ENCODE results near the gene GNAL.

GRCh38 chr18:11784674-11785304 lies 95.7 kb downstream of the GNAL start:
- TF ChIP-seq CTCF (conservative IDR thresholded peaks at IDR 0.05; ENCODE audit: low read depth, low read length), result no peak
- no peak for TF ChIP-seq EZH2 (IDR thresholded peaks at IDR 0.05; ENCODE audit: borderline replicate concordance, low read depth, low read length, poor library complexity, severe bottlenecking)

Measured in A673 (cell line).